Activated T-helper 1 cell treated with anti-CD3 and anti-CD28 coated beads, Interleukin-12 subunit alpha, Interleukin-12 subunit beta, Interleukin-2, Interleukin-4 antibody, amounts not matched to agents 30 ng/mL and 10 ng/mL and 1 ng/mL, durations not matched to agents 14 hours and 24 hours and 36 hours (primary cell): ENCODE results near the gene ZNF469. TPM values are rescaled to one million over a fixed set of nuclear protein-coding genes. Genes with fewer than 3 reads are reported as not detected.

Experiments
- DNase-seq: peaks from one replicate; pipeline ENCODE4 v3.0.0; 2021; ENCODE audit warnings: low spot score
- H3K27ac Mint-ChIP-seq: one replicate; pipeline ENCODE4 v1.8.0; 2021; ENCODE audit warnings: mild to moderate bottlenecking, mixed read lengths
- H3K27me3 Mint-ChIP-seq: one replicate; pipeline ENCODE4 v1.8.0; 2022; ENCODE audit warnings: mild to moderate bottlenecking, moderate library complexity, mixed read lengths; ENCODE audit not compliant: insufficient read depth
- H3K36me3 Mint-ChIP-seq: one replicate; pipeline ENCODE4 v1.8.0; 2021; ENCODE audit warnings: low read depth, mixed read lengths
- H3K4me1 Mint-ChIP-seq: one replicate; pipeline ENCODE4 v1.8.0; 2021; ENCODE audit warnings: low read depth, mixed read lengths
- H3K4me3 Mint-ChIP-seq: one replicate; pipeline ENCODE4 v1.8.0; 2021; ENCODE audit warnings: mild to moderate bottlenecking, moderate library complexity, mixed read lengths
- H3K9me3 Mint-ChIP-seq: one replicate; pipeline ENCODE4 v1.8.0; 2021; ENCODE audit warnings: mixed read lengths
- intact Hi-C: fragments of 100-400 bp; cut with micrococcal nuclease; formaldehyde crosslinking; loops from one replicate; pipeline ENCODE4 v1.15.1; 2024
- total RNA-seq: library from RNA; stranded (reverse); gene quantifications from 2 replicates; pipeline ENCODE4 v1.2.3, GENCODE V29; 2022

ZNF469 gene
- 0.57 and 0.59 TPM in 2 replicates for total RNA-seq

GRCh38 chr16:88382491-88383400 lies at the start of gene ZNF469:
Gene ZNF469 (plus strand): TSS chr16:88382959. CDS start chr16:88427471, 44,512 bp downstream.
- H3K4me1 Mint-ChIP-seq, result no peaks in the 10 kb centered on the region
- no peak within 1 kb of the TSS for H3K4me3 Mint-ChIP-seq

DNA sequence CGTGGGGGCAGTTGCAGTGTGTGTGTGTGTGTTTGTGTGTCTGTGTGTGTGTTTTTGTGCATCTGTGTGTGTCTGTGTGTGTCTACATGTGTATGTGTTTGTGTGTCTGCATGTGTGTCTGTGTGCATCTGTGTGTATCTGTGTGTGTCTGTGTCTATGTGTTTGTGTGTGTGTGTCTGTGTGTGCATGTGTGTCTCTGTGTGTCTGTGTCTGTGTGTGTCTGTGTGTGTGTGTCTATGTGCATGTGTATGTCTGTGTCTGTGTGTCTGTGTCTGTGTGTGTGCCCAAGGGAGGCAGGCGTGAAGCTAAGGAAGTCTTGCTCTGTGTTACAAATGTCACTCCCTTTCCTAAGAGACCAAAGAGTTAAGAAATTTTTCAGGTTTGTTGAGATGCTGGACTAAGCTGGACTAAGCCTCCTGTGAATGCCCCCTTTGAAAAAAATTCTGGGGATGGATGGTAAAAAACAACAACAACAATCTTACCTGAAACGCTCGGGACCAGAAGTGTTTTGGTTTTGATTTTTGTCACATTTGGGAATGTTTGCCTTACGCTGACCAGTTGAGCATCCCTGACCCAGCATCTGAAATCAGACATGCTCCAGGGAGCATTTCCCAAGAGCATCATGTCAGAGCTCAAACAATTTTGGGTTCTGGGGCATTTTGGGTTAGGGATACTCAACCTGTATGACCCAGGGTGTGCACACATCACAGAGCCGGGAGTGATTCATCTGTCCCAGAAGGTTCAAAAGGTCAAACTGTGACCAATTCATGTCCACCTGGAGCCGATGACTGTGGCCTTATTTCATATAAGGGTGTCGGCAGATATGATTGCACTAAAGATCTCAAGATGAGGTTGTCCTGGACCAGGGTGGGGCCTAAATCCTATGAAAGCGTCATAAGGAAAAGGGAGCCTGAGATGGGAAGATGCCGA lies 48.6 kb upstream of the ZNF469 start:
- H3K27me3 Mint-ChIP-seq, result no peaks in the 10 kb centered on the region
- peaks cover 5% of the 10 kb centered on the region for H3K9me3 Mint-ChIP-seq
- H3K27ac Mint-ChIP-seq, result peak overlapping the region; percentile 1
- H3K4me1 Mint-ChIP-seq, result peaks cover 8% of the 10 kb centered on the region
- H3K36me3 Mint-ChIP-seq, result no peaks in the 10 kb centered on the region
- intact Hi-C loops, result no loop called here
- no peak overlapping the region for H3K4me3 Mint-ChIP-seq
- DNase-seq, result no peak

More at GRCh38 chr16:88382491-88383400, at the start of gene ZNF469:
- H3K36me3 Mint-ChIP-seq, result no peaks in the 10 kb centered on the region
- intact Hi-C loops, result no loop called here
- H3K27me3 Mint-ChIP-seq, result peaks cover 22% of the 10 kb centered on the region
- H3K27ac Mint-ChIP-seq, result no peak within 1 kb of the TSS
- DNase-seq, result no peak
- no peaks in the 10 kb centered on the region for H3K9me3 Mint-ChIP-seq

GRCh38 chr16:88334778-88335720 lies 47.7 kb upstream of the ZNF469 start:
- Mint-ChIP-seq H3K4me3 (no peak overlapping the region), H3K9me3 (peaks cover 5% of the 10 kb centered on the region), H3K27me3 (no peaks in the 10 kb centered on the region), H3K36me3 (no peaks in the 10 kb centered on the region), H3K4me1 (peaks cover 8% of the 10 kb centered on the region), H3K27ac (no peak overlapping the region)
- no peak for DNase-seq
- intact Hi-C loops, result no loop called here

DNA sequence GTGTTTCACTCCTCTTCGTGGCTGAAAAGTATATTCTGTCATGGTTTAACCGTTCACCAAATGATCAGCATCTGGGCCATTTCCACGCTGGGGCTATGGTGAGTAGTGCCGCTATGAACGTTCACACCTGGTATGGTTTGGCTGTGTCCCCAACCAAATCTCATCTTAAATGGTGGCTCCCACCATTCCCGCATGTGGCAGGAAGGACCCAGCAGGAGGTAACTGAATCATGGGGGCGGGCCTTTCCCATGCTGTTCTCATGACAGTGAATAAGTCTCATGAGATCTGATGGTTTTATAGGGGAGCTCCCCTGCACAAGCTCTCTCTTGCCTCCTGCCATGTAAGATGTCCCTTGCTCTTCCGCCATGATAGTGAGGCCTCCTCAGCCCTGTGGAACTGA lies 45.7 kb upstream of the ZNF469 start:
- no peak for DNase-seq
- H3K4me3 Mint-ChIP-seq, result no peak overlapping the region
- intact Hi-C loops, result no loop called here
- peaks cover 8% of the 10 kb centered on the region for H3K4me1 Mint-ChIP-seq
- no peak overlapping the region for H3K27ac Mint-ChIP-seq
- no peaks in the 10 kb centered on the region for H3K27me3 Mint-ChIP-seq
- H3K36me3 Mint-ChIP-seq, result no peaks in the 10 kb centered on the region
- H3K9me3 Mint-ChIP-seq, result peaks cover 5% of the 10 kb centered on the region

DNA sequence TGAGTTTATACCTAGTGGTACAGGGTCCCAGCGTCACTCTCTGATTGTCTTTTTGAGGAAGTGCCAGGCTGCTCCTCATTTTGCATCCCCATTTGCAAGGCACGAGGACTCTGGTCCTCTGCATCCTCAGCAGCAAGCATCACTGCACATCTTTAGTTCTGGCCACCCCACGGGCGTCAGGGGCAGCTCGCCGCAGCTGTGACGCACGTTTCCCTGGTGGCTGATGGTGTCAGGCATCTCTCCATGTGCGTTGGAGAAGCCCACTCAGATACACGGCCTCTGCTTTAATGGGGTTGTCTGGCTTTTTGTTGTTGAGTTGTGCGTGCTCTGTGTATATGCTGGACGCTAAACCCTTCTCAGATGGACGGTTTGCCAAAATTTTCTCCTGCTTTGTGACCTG lies 45.2 kb upstream of the ZNF469 start:
- Mint-ChIP-seq H3K4me3 (no peak overlapping the region), H3K9me3 (peaks cover 5% of the 10 kb centered on the region), H3K27me3 (no peaks in the 10 kb centered on the region), H3K36me3 (no peaks in the 10 kb centered on the region), H3K27ac (no peak overlapping the region), H3K4me1 (peaks cover 8% of the 10 kb centered on the region)
- intact Hi-C loops, result no loop called here
- DNase-seq, result no peak

DNA sequence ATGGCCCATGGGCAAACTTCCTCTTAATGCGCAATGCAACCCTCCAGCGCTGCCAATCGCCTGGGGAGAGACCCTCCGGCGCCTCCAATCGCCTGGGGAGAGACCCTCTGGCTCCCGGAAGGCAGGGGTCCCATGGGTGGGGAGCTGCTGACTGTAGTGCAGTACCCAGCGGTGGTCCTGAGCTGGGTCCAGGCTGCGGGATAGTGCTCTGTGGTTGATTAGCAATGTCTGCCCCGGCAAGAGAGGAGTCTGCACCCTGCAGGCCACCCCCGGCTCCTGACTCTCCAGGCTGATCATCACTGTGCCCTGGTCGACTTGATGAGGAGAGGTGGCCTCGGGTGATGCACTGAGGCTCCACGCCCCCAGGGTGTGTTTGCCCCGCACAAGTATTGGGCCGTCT lies 44.6 kb upstream of the ZNF469 start:
- H3K9me3 Mint-ChIP-seq, result peaks cover 5% of the 10 kb centered on the region
- no peaks in the 10 kb centered on the region for H3K36me3 Mint-ChIP-seq
- no peak for DNase-seq
- peaks cover 8% of the 10 kb centered on the region for H3K4me1 Mint-ChIP-seq
- intact Hi-C loops, result no loop called here
- H3K4me3 Mint-ChIP-seq, result no peak overlapping the region
- no peak overlapping the region for H3K27ac Mint-ChIP-seq
- no peaks in the 10 kb centered on the region for H3K27me3 Mint-ChIP-seq

- no peak overlapping the region for H3K27ac Mint-ChIP-seq
- no peaks in the 10 kb centered on the region for H3K27me3 Mint-ChIP-seq
- no peak overlapping the region for H3K4me3 Mint-ChIP-seq
- H3K4me1 Mint-ChIP-seq, result peaks cover 2% of the 10 kb centered on the region
- H3K36me3 Mint-ChIP-seq, result no peaks in the 10 kb centered on the region
- DNase-seq, result no peak
- H3K9me3 Mint-ChIP-seq, result peaks cover 5% of the 10 kb centered on the region
- intact Hi-C loops, result no loop called here
Measured at GRCh38 chr16:88338896-88339295, 43.9 kb upstream of the ZNF469 start.

DNA sequence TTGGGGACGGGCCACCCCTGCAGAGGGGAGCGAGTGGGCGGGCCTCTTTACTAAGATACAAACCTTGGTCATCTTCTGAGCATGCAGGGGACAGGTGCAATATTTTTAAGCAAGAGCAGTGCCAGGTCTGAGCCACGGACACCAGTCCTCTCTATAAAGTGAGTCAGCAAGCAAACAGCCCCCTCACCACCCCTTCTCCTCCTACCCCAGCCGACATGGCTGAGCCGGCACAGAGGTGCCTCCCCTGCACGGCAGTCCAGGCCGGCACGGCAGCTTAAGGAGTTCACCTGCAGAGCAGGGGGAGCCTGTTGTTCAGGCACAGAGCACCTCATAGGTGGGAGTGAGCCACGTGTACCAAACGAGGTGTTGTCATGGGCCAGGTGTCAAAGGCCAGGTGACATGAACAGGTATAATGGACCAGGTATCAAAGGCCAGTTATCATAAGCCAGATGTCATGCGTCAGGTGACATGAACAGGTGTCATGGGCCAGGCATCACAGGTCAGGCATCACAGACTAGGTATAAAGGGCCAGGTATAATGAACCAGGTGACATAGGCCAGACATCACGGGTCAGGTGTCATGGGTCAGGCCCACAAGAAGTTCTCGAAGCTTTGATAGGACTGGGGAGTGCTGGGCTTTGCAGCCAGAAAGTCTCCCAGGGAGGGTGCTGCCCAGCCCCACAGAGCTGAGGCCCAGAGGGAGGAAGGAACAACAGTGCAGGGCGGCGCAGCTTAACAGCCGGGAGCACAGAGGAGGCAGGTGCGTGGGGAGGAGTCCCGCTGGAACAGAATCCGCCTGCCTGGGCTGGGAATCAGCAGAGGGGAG lies 42.6 kb upstream of the ZNF469 start:
- no peak for DNase-seq
- intact Hi-C loops, result no loop called here
- Mint-ChIP-seq H3K36me3 (no peaks in the 10 kb centered on the region), H3K4me3 (no peak overlapping the region), H3K4me1 (no peaks in the 10 kb centered on the region), H3K27ac (no peak overlapping the region), H3K27me3 (no peaks in the 10 kb centered on the region), H3K9me3 (peaks cover 5% of the 10 kb centered on the region)

DNA sequence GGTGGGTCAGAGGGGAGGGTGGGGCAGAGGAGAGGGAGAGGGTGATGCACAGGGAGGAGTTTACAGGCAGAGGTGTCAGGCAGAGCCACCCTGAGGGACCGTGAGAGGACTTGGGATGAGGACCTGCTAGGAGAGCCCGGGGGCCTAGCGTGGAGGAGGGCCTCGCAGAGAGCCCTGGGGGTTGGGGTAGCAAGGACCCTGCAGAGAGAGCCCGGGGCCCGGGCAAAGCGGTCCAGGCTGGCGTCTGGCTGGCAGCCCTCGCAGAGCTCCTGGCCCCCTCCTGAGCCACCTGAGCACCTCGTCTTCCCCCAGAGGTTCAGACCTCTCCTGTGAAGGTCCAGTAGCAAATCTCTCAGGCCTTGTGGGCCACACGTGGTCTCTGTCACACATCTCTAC lies 42.0 kb upstream of the ZNF469 start:
- intact Hi-C loops, result no loop called here
- H3K27ac Mint-ChIP-seq, result no peak overlapping the region

DNA sequence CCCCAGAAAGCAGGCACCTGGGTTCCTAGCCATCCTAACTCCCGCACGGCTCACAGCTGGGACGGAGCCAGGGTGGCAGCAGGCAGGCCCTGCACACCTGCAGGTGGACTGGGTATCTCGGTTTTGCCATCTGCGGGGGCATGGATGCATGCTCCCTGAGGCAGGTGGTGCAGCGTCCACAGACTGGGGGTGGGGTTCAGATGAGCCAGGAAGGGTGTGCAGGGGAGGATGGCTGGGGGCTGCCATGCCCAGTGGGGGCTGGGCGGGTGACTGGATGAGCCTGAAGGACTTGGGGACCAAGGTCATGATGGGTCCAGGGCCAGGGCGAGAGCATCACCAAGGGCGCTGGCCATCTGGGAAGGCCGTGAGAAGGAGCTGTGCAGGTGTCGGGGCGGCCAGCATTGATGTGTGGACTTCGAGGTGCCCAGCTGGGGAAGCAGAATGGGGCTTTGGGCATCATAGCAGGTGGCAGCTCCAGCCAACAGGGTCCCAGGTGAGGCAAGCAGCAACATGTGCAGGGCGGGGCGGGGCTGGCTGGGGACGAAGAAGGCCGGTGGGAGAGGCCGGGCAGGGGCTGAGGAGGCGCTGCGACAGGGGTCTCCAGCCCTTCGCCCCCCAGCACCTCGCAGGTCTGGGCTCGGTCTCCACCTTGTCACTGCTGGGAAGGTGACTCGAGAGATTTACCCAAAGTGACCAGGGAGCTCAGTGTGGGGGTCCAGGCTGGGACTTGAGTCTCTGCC lies 41.0 kb upstream of the ZNF469 start:
- H3K27ac Mint-ChIP-seq, result no peak overlapping the region
- no peak overlapping the region for H3K4me3 Mint-ChIP-seq
- DNase-seq, result no peak
- no peaks in the 10 kb centered on the region for H3K9me3 Mint-ChIP-seq
- intact Hi-C loops, result no loop called here
- H3K27me3 Mint-ChIP-seq, result no peaks in the 10 kb centered on the region
- H3K36me3 Mint-ChIP-seq, result no peaks in the 10 kb centered on the region
- no peaks in the 10 kb centered on the region for H3K4me1 Mint-ChIP-seq

More for the DNA sequence above, 42.0 kb upstream of the ZNF469 start:
- Mint-ChIP-seq H3K27me3 (no peaks in the 10 kb centered on the region), H3K4me3 (no peak overlapping the region), H3K36me3 (no peaks in the 10 kb centered on the region), H3K9me3 (peaks cover 5% of the 10 kb centered on the region), H3K4me1 (no peaks in the 10 kb centered on the region)
- no peak for DNase-seq

- Mint-ChIP-seq H3K27me3 (no peaks in the 10 kb centered on the region), H3K4me1 (no peaks in the 10 kb centered on the region), H3K4me3 (no peak overlapping the region), H3K36me3 (no peaks in the 10 kb centered on the region), H3K27ac (no peak overlapping the region), H3K9me3 (no peaks in the 10 kb centered on the region)
- no peak for DNase-seq
- intact Hi-C loops, result no loop called here
Measured at GRCh38 chr16:88342491-88342890, 40.3 kb upstream of the ZNF469 start.
